Measurements from ENCODE around the gene ERBB2.
"Not testable (repeated sequence)": the region's sequence is repeated elsewhere in the genome, so short reads cannot be mapped to it uniquely, and the experiment has no call there.

The ERBB2 gene

GRCh38 chr17:39702901-39703893 lies 3.3 kb downstream of the ERBB2 start:
- in situ Hi-C loops (cut with MboI; ENCODE audit: low sequenced_read_pairs), result no loop called here

- in situ Hi-C loops (cut with MboI; ENCODE audit: low sequenced_read_pairs), result no loop called here
Observed at GRCh38 chr17:39703913-39704312, 4.0 kb downstream of the ERBB2 start.

- in situ Hi-C loops (cut with MboI; ENCODE audit: low sequenced_read_pairs), result no loop called here
Observed at GRCh38 chr17:39704821-39705551, 5.1 kb downstream of the ERBB2 start.

GRCh38 chr17:39705786-39706348 lies 6.0 kb downstream of the ERBB2 start:
- in situ Hi-C loops (cut with MboI; ENCODE audit: low sequenced_read_pairs), result no loop called here

- in situ Hi-C loops (cut with MboI; ENCODE audit: low sequenced_read_pairs), result no loop called here
Observed at GRCh38 chr17:39706383-39706782, 6.5 kb downstream of the ERBB2 start.

- in situ Hi-C loops (cut with MboI; ENCODE audit: low sequenced_read_pairs), result no loop called here
Observed at GRCh38 chr17:39706921-39707337, 7.1 kb downstream of the ERBB2 start.

GRCh38 chr17:39709319-39709997 lies 9.6 kb downstream of the ERBB2 start:
- in situ Hi-C loops (cut with MboI; ENCODE audit: low sequenced_read_pairs), result no loop called here

- in situ Hi-C loops (cut with MboI; ENCODE audit: low sequenced_read_pairs), result no loop called here
Observed at GRCh38 chr17:39709998-39710964, 10.4 kb downstream of the ERBB2 start.

- in situ Hi-C loops (cut with MboI; ENCODE audit: low sequenced_read_pairs), result not testable (repeated sequence)
Observed at GRCh38 chr17:39711071-39711470, 11.2 kb downstream of the ERBB2 start.

- in situ Hi-C loops (cut with MboI; ENCODE audit: low sequenced_read_pairs), result no loop called here
Observed at GRCh38 chr17:39711851-39712250, 12.0 kb downstream of the ERBB2 start.

GRCh38 chr17:39714234-39714633 lies 14.4 kb downstream of the ERBB2 start:
- in situ Hi-C loops (cut with MboI; ENCODE audit: low sequenced_read_pairs), result no loop called here

GRCh38 chr17:39715375-39716072 lies 15.7 kb downstream of the ERBB2 start:
- in situ Hi-C loops (cut with MboI; ENCODE audit: low sequenced_read_pairs), result no loop called here

GRCh38 chr17:39716073-39716818 lies 16.4 kb downstream of the ERBB2 start:
- in situ Hi-C loops (cut with MboI; ENCODE audit: low sequenced_read_pairs), result no loop called here

- in situ Hi-C loops (cut with MboI; ENCODE audit: low sequenced_read_pairs), result no loop called here
Observed at GRCh38 chr17:39716879-39717536, 17.1 kb downstream of the ERBB2 start.

GRCh38 chr17:39717660-39718059 lies 17.8 kb downstream of the ERBB2 start:
- in situ Hi-C loops (cut with MboI; ENCODE audit: low sequenced_read_pairs), result no loop called here

- in situ Hi-C loops (cut with MboI; ENCODE audit: low sequenced_read_pairs), result no loop called here
Observed at GRCh38 chr17:39719563-39720355, 19.9 kb downstream of the ERBB2 start.

GRCh38 chr17:39722104-39722503 lies 22.2 kb downstream of the ERBB2 start:
- in situ Hi-C loops (cut with MboI; ENCODE audit: low sequenced_read_pairs), result no loop called here

Data from hTERT RPE-1 (cell line).